Spleen (tissue), 7 donors: ENCODE data around the gene ATXN1.

Experiments used
- POLR2AphosphoS5 ChIP-seq, 3 donors: sonication (generic); formaldehyde crosslinking; IDR thresholded peaks; one replicate each; pipeline ENCODE4 v1.5.1; 2017; ENCODE audit warnings: antibody characterized with exemption in 3 of 3
- TF ChIP-seq, protein P1 (sequence below), 11 experiments: fragments of 200-600 bp in 7 of 11; fragments of 450-650 bp in 4 of 11; sonication (generic) in 4 of 11; IDR thresholded peaks in 8 of 11; conservative IDR thresholded peaks in 3 of 11; 1 replicate in 7 of 11; 2 replicates in 4 of 11; pipeline versions ENCODE4 v1.4.0 to v1.8.0; 2016 to 2021; ENCODE audit warnings: antibody characterized with exemption in 11 of 11, inconsistent platforms in 4 of 11, mild to moderate bottlenecking in 1 of 11
- donor health status: DM: no; HTN: no; CAD: no; lungs with moderate emphysema.
- donor health status: DM: no; HTN: no; CAD: no.
- donor health status: DM: no; HTN: no; CAD: no.

DNA sequence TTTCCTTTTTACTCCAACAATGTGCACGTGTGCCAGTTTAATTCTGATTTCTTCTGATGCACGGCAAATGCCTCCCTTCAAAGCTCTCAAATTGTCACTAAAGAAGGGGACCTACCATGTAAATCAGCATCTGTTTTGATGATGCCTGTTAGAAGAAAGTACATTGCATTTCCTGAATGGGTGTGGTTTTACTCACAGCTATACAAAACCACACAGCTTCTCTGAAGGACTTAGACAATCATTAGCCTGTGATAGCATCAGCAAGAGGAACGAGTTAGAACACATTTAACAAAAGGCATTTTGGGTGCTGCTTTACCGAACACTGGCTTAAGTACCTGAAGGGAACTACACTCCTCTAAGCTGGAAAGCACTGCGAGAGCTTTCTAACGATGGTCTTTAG, 109.4 kb downstream of the ATXN1 start:
- peak in 1 of 3 donors; percentile 55 for TF ChIP-seq POLR2AphosphoS5 (IDR thresholded peaks at IDR 0.05)
- TF ChIP-seq, protein P1, sequence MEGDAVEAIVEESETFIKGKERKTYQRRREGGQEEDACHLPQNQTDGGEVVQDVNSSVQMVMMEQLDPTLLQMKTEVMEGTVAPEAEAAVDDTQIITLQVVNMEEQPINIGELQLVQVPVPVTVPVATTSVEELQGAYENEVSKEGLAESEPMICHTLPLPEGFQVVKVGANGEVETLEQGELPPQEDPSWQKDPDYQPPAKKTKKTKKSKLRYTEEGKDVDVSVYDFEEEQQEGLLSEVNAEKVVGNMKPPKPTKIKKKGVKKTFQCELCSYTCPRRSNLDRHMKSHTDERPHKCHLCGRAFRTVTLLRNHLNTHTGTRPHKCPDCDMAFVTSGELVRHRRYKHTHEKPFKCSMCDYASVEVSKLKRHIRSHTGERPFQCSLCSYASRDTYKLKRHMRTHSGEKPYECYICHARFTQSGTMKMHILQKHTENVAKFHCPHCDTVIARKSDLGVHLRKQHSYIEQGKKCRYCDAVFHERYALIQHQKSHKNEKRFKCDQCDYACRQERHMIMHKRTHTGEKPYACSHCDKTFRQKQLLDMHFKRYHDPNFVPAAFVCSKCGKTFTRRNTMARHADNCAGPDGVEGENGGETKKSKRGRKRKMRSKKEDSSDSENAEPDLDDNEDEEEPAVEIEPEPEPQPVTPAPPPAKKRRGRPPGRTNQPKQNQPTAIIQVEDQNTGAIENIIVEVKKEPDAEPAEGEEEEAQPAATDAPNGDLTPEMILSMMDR (IDR thresholded peaks at IDR 0.05 in 8 of 11, conservative IDR thresholded peaks at IDR 0.05 in 3 of 11): no peak
